ENCODE data around the gene JMJD7.

JMJD7 gene

GRCh38 chr15:41848631-41849030 is 20.7 kb downstream of the JMJD7 start:
- DNase-seq = no peak

- DNase-seq = no peak
Measured at GRCh38 chr15:41849204-41849603, 21.3 kb downstream of the JMJD7 start.

DNA sequence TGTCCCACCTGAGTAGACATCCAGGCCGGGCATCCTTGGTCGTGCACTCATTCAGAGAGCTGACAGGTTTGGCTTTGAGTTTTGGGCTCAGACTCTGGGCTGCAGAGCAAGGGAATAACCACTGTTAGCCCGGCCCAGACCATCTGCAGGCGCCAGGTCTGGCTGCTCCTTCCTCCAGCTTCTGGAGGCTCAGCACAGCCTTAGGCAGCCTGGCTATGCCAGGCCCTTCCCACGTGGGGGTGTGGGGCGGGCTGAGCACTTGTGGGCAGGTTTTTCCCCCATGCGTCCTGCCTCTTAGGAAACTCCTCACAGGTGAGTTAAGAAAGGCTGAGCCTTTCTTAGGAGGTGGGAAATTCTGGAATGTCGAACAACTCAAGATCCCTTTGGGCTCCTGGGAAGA is 22.0 kb downstream of the JMJD7 start:
- no peak for DNase-seq

- DNase-seq = no peak
Measured at GRCh38 chr15:41850482-41851166, 22.7 kb downstream of the JMJD7 start.

DNA sequence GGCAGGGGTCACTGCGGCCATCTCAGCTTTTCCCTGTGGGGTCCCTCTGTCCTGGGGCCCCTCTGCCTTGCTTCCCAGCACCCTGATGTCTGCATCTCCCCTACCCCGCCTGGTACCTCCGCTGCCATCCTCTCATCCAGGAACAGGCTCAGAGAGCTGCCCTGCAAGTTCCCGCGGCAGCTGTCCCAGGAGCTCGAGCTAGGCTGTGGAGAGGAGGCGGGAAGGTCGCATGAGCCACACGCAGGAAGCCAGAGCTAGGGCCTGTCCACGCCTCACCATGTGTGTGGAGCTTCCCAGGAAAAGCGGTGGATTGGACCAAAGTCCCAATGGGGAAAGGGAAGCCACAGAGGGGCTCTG is 23.3 kb downstream of the JMJD7 start:
- DNase-seq = no peak

GRCh38 chr15:41851755-41852370 is 24.0 kb downstream of the JMJD7 start:
- no peak for DNase-seq

- no peak for DNase-seq
Measured at GRCh38 chr15:41852736-41853590, 25.1 kb downstream of the JMJD7 start.

- DNase-seq = no peak
Measured at GRCh38 chr15:41853831-41854230, 25.9 kb downstream of the JMJD7 start.

- no peak for DNase-seq
Measured at GRCh38 chr15:41854443-41854842, 26.6 kb downstream of the JMJD7 start.

- DNase-seq = no peak
Measured at GRCh38 chr15:41855261-41855961, 27.5 kb downstream of the JMJD7 start.

- no peak for DNase-seq
Measured at GRCh38 chr15:41856262-41856661, 28.4 kb downstream of the JMJD7 start.

DNA sequence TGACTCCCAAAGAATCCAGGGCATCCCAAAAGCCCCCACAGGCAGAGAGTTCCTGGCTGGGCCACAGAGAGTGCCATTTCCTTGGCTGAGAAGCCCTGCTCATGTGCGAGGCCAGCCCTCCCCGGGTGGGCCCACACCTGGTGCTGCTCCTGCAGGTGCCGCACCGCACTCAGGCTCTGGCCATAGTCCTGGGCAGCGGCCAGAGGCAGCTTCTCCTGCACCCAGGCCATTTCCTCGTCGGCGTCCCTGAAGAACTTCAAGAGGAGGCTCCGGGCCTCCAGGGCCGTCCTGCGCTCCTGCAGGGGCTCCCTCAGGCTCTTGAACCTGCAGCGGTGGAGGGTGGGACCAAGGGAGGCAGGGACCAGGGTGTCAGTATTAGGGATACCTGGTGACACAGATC is 28.8 kb downstream of the JMJD7 start:
- DNase-seq = no peak

DNA sequence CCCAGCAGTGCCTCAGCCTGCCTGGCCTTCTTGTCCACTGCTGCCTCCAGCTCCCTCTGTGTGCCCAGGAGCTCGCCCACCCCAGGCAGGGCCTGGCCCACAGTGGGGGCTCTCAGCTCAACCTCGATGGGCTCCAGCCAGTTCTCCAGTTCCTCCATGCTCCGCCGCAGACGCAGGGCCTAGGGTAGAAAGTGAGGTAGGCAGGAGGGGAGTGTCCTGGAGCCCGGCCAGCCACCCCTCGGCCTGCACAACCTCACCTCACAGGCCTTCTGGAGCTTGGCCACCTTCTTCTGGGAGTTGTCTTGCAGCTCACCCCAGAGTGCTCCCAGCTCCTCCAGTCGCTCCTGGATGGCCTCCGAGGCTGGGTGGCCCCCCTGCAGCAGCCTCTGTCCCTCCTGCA is 29.4 kb downstream of the JMJD7 start:
- no peak for DNase-seq

DNA sequence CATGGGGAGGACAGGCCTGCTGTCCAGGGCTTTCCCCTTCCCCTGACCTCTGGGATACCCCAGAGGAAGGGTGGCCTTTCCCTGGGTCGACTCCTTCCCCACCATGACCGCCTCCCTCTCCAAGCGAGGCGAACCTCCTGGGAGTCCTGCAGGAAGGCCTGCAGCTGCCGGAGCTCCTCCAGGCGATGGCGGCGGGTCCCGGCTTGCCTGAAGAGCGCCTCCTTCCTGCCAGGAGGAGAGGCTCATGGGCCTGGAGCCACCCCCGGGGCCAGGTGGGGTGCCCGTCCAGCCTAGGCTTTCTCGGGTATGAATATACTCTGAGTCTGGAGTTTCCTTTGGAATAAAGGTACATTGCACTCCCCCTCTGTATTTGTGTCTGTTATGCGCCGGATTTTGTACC is 30.9 kb downstream of the JMJD7 start:
- DNase-seq = no peak

GRCh38 chr15:41860049-41860828 is 32.3 kb downstream of the JMJD7 start:
- DNase-seq = no peak

DNA sequence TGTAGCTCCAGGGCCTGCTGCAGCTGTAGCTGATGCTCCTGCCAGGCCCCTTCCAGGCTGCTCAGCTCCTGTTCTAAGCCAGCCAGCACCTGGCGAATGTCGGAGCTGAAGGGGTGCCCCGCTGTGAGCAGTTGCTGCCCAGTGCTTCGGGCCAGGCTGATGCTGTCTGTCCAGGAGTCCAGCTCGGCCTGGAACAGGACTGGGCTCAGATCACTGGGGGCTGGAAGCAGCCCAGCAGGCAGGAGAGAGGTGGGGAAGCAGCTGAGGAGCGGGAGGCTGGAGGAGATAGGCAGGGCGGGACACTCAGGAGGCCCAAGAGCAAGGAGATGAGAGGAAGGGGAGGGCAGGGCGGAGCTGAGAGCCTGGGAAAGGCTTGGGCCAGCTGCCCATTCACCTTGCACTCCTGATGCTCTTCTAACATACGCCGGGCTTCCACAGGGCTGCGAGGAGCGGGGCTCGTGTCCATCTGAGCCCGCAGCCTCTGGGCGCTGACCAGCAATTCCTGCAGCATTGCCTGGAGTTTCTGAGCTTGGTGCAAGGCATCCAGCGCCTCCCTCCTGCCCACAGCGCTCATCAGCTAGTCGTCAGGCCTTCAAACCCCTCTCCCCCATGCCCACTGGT is 34.0 kb downstream of the JMJD7 start:
- no peak for DNase-seq

DNA sequence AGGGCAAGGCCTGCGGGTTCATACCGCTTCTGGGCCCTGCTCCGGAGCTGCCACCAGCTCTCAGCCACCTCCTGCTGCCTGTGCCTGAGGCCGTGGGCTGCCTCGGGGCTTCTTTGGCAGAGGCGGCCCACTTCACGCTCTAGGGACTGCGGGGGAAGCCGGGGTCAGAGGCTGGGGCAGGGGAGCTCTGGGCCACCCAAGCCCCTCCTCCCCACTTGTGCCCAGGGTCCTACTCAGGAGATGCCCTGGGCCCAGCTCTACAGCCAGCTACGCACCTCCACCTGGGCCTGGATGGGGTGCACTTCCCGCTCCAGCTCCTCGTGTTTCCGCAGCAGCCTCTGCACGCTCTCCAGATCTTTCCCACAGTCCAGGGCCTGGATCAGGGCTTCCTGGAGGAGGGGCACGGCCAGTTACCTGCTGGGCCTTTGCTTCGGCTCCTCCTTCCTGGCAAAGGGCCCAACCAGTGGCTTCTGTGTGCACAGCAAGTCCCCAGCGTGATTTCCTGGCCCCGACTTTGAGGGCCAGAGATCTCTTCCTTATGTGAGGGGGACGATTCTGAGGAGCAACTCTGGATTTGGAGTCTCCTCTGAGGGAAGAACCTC is 34.7 kb downstream of the JMJD7 start:
- no peak for DNase-seq

- no peak for DNase-seq
Measured at GRCh38 chr15:41865490-41866055, 37.7 kb downstream of the JMJD7 start.

- no peak for DNase-seq
Measured at GRCh38 chr15:41866263-41866703, 38.4 kb downstream of the JMJD7 start.

DNA sequence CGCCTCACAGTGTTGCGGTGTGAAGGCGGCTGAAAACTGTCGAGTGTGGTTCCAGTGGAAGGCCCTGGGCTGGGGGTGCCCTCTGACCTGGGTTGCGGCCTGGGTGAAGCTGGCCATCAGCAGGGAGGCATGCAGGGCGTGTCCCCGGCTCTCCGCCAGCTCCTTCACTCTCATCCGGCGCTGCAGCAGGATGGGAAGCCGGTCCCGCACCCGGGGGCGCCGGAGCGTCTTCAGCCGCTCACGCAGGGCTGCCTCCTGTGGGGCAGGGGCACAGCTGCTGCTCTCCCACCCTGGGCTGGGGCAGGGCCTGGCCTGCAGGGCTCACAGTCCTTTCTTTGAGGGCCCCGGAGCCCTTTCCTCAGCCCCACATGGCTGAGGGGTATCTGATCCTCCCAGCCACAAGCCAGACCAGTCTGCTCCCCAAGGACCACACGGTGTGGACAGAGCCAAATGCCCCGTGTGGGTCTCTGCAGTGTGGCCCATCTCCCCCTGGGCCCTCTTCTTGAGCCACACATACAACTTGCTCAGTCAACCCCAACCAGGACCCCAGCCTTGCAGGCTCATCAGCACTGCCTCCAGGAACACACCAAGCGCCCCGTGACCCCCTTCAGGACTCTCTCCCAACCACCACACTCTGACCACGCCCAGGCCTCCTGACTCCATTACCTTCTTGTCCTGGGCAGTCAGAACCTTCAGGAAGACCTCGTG is 39.1 kb downstream of the JMJD7 start:
- DNase-seq = no peak

GRCh38 chr15:41868321-41868720 is 40.4 kb downstream of the JMJD7 start:
- no peak for DNase-seq
